ENCODE data around the gene TBCK.

The TBCK gene

DNA sequence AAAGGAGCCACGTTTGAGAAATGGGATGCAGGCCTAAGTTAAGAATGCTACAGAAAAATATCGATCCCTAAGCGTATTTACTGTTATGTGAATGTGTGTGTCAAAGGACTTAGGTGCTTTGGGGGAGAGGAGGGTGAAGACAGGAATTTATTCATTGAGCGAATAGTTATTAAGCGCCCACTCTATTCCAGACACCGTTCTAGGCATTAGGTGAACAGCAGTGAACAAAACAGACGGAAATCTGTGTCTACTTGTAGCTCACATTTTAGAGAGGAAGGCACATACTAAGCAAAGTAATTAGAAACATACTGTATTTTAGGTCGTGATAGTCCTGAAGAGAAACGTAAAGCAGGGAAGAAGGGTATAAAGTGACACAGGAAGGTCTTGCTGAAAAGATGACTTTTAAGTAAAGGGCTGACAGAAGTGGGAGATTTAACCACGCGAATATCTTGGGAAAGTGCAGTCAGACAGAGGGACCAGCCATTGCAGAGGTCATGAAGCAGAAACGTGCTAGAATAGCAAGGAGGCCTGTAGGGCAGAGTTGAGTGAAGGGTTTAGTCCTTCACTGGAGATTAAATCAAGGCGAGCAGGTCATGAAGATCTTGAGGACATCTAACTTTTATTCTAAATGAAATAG lies 882 bp upstream of the TBCK start:
- H3K4me3 ChIP-seq (ENCODE audit: control insufficient read depth, low read depth, low read length), result peak overlapping the region; percentile 84
- TF ChIP-seq, protein P1, sequence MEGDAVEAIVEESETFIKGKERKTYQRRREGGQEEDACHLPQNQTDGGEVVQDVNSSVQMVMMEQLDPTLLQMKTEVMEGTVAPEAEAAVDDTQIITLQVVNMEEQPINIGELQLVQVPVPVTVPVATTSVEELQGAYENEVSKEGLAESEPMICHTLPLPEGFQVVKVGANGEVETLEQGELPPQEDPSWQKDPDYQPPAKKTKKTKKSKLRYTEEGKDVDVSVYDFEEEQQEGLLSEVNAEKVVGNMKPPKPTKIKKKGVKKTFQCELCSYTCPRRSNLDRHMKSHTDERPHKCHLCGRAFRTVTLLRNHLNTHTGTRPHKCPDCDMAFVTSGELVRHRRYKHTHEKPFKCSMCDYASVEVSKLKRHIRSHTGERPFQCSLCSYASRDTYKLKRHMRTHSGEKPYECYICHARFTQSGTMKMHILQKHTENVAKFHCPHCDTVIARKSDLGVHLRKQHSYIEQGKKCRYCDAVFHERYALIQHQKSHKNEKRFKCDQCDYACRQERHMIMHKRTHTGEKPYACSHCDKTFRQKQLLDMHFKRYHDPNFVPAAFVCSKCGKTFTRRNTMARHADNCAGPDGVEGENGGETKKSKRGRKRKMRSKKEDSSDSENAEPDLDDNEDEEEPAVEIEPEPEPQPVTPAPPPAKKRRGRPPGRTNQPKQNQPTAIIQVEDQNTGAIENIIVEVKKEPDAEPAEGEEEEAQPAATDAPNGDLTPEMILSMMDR (conservative IDR thresholded peaks at IDR 0.05; ENCODE audit: control insufficient read depth, insufficient read depth, low read depth, low read length), result no peak
- DNase-seq (ENCODE audit: low read depth), result peak; percentile 11

DNA sequence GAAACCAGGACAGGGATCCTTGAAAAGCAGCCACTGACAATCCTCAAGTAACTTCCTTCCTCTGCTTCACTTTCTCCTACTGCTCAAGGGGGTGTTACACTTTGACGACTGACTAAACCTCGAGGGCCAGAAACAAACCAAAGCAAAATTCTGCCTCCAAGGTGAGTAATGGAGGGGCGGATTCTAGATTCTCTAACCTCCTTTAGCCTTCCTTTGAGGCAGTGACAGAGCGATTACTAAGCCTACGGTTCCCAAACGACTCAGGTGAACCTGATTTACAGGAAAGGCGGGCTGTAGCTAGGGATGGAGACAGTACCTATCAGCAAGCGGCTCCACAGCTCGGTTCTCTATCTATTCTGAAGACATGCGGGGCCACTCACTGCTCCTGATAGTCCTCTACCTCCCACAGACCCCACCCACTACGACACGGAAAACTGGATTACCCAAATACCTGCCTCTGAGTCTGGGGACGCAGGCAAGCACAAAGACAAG lies 487 bp downstream of the TBCK start:
- peak overlapping the region; percentile 84 for H3K4me3 ChIP-seq (ENCODE audit: control insufficient read depth, low read depth, low read length)
- peak; percentile 55 for DNase-seq (ENCODE audit: low read depth)
- TF ChIP-seq, protein P1 (conservative IDR thresholded peaks at IDR 0.05; ENCODE audit: control insufficient read depth, insufficient read depth, low read depth, low read length), result no peak

DNA sequence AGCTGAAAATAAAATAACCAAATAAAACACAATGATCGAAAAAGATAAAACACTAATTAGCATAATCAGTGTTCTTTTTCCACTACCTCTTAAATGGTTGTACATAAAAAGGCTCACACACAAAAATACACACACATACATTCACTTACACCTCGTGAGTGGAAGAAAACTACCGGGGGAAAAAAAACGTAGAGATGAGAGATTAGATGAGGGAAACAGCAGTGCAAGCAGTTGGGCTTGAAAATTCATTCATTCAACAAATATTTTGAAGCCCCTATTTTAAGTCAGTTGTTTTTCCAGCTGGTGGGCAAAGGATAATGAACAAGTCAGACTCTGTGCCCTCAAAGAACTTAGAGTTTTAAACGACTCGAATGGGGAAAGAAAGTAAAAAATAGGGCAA lies 1.0 kb downstream of the TBCK start:
- TF ChIP-seq, protein P1 (conservative IDR thresholded peaks at IDR 0.05; ENCODE audit: control insufficient read depth, insufficient read depth, low read depth, low read length), result no peak
- no peak for DNase-seq (ENCODE audit: low read depth)

DNA sequence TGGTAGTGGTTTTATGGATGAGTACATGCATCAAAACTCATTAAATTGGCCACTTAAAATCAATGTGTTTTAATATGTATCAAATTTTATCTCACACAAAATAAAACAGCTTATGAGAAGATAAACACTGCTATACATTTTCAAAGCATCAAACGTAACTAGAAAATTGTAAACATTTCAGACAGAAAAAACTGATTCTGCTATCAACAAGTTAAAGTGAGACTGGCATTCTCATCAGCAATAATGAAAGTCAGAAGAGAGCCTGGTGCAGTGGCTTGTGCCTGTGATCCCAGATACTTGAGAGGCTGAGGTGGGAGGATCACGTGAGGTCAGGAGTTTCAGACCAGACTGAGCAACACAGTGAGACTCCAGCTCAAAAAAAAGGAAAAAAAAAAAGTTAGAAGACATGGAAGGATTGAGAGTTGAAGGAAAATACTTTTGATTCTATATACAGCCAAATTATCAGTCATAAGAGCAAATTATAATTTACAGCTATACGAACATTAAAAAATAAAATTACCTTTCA lies 2.9 kb downstream of the TBCK start:
- TF ChIP-seq, protein P1 (conservative IDR thresholded peaks at IDR 0.05; ENCODE audit: control insufficient read depth, insufficient read depth, low read depth, low read length), result no peak
- DNase-seq (ENCODE audit: low read depth), result peak; percentile 12
- no peak overlapping the region for H3K4me3 ChIP-seq (ENCODE audit: control insufficient read depth, low read depth, low read length)

More for the DNA sequence above, 1.0 kb downstream of the TBCK start:
- H3K4me3 ChIP-seq (ENCODE audit: control insufficient read depth, low read depth, low read length), result peak overlapping the region; percentile 84

DNA sequence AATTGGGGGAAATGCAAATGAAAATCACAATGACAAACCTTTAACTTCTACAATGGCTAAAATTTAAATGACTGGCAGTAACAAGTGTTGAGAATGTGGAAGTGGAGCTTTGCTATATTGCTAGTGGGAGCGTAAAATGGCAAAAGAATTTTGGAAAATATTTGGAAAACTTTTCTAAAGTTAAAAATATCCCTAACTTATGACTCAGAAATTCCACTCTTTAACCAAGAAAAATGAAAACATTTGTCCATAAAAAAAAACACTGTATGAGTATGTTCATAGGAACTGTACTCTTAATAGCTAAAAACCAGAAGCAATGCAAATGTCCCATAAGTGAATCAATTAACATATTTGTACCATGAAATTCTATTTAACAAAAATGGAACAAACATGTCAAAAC lies 3.6 kb downstream of the TBCK start:
- H3K4me3 ChIP-seq (ENCODE audit: control insufficient read depth, low read depth, low read length), result no peak overlapping the region
- TF ChIP-seq, protein P1 (conservative IDR thresholded peaks at IDR 0.05; ENCODE audit: control insufficient read depth, insufficient read depth, low read depth, low read length), result no peak
- peak; percentile 26 for DNase-seq (ENCODE audit: low read depth)

DNA sequence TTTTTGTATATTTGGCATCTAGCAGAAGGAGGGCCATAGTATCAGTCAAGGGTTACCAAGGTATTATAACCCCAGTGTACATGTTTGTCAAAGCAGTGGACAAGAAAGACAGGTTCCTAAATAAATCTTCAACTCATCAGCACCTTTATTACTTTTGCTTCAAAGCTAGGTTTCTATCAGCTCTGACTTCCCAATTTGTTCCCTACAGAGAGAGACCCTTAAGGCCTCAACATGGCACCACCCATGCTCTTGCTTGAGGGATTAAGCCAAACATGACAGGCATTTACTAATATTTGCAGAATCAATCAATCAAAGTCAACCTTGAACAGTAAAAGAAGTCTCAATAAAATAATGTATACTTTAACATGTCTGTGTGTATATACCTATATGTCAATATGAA lies 9.4 kb downstream of the TBCK start:
- no peak for DNase-seq (ENCODE audit: low read depth)
- TF ChIP-seq, protein P1 (conservative IDR thresholded peaks at IDR 0.05; ENCODE audit: control insufficient read depth, insufficient read depth, low read depth, low read length), result no peak
- no peak overlapping the region for H3K4me3 ChIP-seq (ENCODE audit: control insufficient read depth, low read depth, low read length)

Measured in fibroblast of mammary gland (primary cell).